Heart right ventricle (tissue), 16 donors: ENCODE measurements around the gene CD200R1L. TPM values are rescaled to one million over a fixed set of nuclear protein-coding genes. Genes with fewer than 3 reads are reported as not detected.

ENCODE experiments used
- ATAC-seq, 8 donors: fragments of 200-7000 bp; cut with Tn5 transposase; one replicate each; pipeline ENCODE4 v1.9.1; 2020; ENCODE audit warnings: mild to moderate bottlenecking in 8 of 8, moderate library complexity in 8 of 8, moderate number of reproducible peaks in 1 of 8
- DNase-seq, 2 donors: peaks; one replicate each; pipeline ENCODE4 v3.0.0-alpha.2; 2020
- H3K27ac ChIP-seq, 10 donors: fragments of 200-600 bp; sonication (generic) in 2 of 10; one replicate each; pipeline versions ENCODE4 v1.5.0 to v1.8.0; 2020 to 2022; ENCODE audit warnings: mild to moderate bottlenecking in 3 of 10
- H3K27me3 ChIP-seq, 7 donors: fragments of 200-600 bp; one replicate each; pipeline ENCODE4 v1.8.0; 2021 to 2022; ENCODE audit warnings: mild to moderate bottlenecking in 2 of 7
- H3K36me3 ChIP-seq, 9 donors: fragments of 200-600 bp; sonication (generic) in 1 of 9; one replicate each; pipeline versions ENCODE4 v1.5.0 to v1.8.0; 2020 to 2022; ENCODE audit warnings: mild to moderate bottlenecking in 2 of 9
- H3K4me1 ChIP-seq, 9 donors: fragments of 200-600 bp; sonication (generic) in 1 of 9; one replicate each; pipeline versions ENCODE4 v1.5.0 to v1.8.0; 2020 to 2022; ENCODE audit warnings: mild to moderate bottlenecking in 4 of 9
- H3K4me3 ChIP-seq, 10 donors: fragments of 200-600 bp; sonication (generic) in 2 of 10; one replicate each; pipeline versions ENCODE4 v1.5.0 to v1.8.0; 2020 to 2022; ENCODE audit warnings: mild to moderate bottlenecking in 7 of 10, moderate library complexity in 2 of 10
- H3K9me3 ChIP-seq, 11 donors: fragments of 200-600 bp in 10 of 11; sonication (generic) in 2 of 11; one replicate each; pipeline versions ENCODE4 v1.5.0 to v1.8.0; 2013 to 2022; ENCODE audit warnings: mild to moderate bottlenecking in 2 of 11, control low read depth in 1 of 11, moderate library complexity in 1 of 11
- CTCF ChIP-seq, 9 donors: fragments of 200-600 bp; sonication (generic) in 2 of 9; IDR thresholded peaks; one replicate each; pipeline versions ENCODE4 v1.5.0 to v1.8.0; 2021 to 2022; ENCODE audit warnings: antibody characterized with exemption in 9 of 9, mild to moderate bottlenecking in 5 of 9, moderate library complexity in 1 of 9
- WGBS, 2 donors: extraction: QIAGEN DNeasy Blood & Tissue Kit; methylation state at CpG; one replicate each; pipeline ENCODE4 v1.1.7; 2013; ENCODE audit warnings: inconsistent platforms in 1 of 2; 5-methylcytosine and 5-hydroxymethylcytosine counted together
- intact Hi-C, 10 donors: fragments of 100-400 bp; cut with DNase I; formaldehyde crosslinking; loops; one replicate each; pipeline versions ENCODE4 v1.11.1 to v1.14.2; 2022
- polyA plus RNA-seq, 2 donors: library from polyadenylated mRNA; stranded (reverse); fragments of 200-250 nt; gene quantifications; one replicate each; pipeline ENCODE4 v1.2.3, GENCODE V29; 2013
- total RNA-seq, 10 donors: library from RNA; stranded (reverse); fragmentation: NEBNext Ultra II Directional in 3 of 10; extraction: Animal tissue kit (Norgen Biotek cat#: 25700) in 3 of 10; gene quantifications; one replicate each; pipeline versions ENCODE4 v1.2.1 to v1.2.4, GENCODE V29; 2021 to 2023
- donor health status: Arrhythmogenic right ventricular cardiomyopathy.
- donor health status: ischemic (EF 13 %, LVEDD 7.1; RV severe dilation, severe dysfunction).
- donor health status: healthy with polysubstance abuse.
- donor health status: DM: no; HTN: yes; CAD: no.
- donor health status: DM: no; HTN: no; CAD: no.
- donor health status: ischemic (EF 25% LVEDD 6.9; RV normal size, moderate dysfunction).
- donor health status: ischemic (EF 25% LVEDD 5.7; RV mildly dilated, moderate dysfunction).
- donor health status: healthy.
- donor health status: DM: yes; HTN: yes; CAD: no.
- donor health status: Ischemic cardiomyopathy.
- donor health status: ischemic (EF 35%, LVEDD 5.7; RV mildly dilated, moderate dysfunction).
- donor health status: nonischemic (EF 11% LVEDD 7.7; RV severe dilation, severe dysfunction).
- donor health status: DM: yes; HTN: yes; CAD: no.
- donor health status: PGD.
- donor health status: ischemic (EF 29% LVEDD 5.4; RV normal size, mild dysfunction).
- donor health status: nonischemic (EF 23%, LVEDD 6.1; RV moderate dilation, normal function).

The CD200R1L gene
- total and polyA plus RNA-seq, 12 donors = not detected

GRCh38 chr3:112884678-112885290 lies 38.1 kb upstream of the CD200R1L start:
- Histone ChIP-seq H3K36me3 (no peaks in the 10 kb centered on the region), H3K27ac (no peak overlapping the region), H3K27me3 (peaks cover 0 to 6% (median 0%) of the 10 kb centered on the region in 7 donors), H3K4me1 (no peaks in the 10 kb centered on the region), H3K9me3 (peaks cover 0 to 3% (median 0%) of the 10 kb centered on the region in 11 donors), H3K4me3 (no peak overlapping the region)
- DNase-seq (no peak), ATAC-seq (no peak)
- no peak for TF ChIP-seq CTCF (IDR thresholded peaks at IDR 0.05)
- WGBS, 2 donors = 72 to 76% methylated on average over 4 of the region's 4 CpGs
- intact Hi-C loops = no loop called here

- H3K9me3 ChIP-seq = peaks cover 0 to 7% (median 0%) of the 10 kb centered on the region in 11 donors
- no peak overlapping the region for H3K27ac ChIP-seq
- H3K4me3 ChIP-seq = no peak overlapping the region
- H3K36me3 ChIP-seq = no peaks in the 10 kb centered on the region
- intact Hi-C loops = no loop called here
- DNase-seq (no peak), ATAC-seq (no peak)
- TF ChIP-seq CTCF (IDR thresholded peaks at IDR 0.05) = no peak
- no peaks in the 10 kb centered on the region for H3K27me3 ChIP-seq
- no peaks in the 10 kb centered on the region for H3K4me1 ChIP-seq
- WGBS, 2 donors = 70 to 78% methylated on average over 4 of the region's 4 CpGs
Observed at GRCh38 chr3:112881891-112882290, 35.2 kb upstream of the CD200R1L start.

DNA sequence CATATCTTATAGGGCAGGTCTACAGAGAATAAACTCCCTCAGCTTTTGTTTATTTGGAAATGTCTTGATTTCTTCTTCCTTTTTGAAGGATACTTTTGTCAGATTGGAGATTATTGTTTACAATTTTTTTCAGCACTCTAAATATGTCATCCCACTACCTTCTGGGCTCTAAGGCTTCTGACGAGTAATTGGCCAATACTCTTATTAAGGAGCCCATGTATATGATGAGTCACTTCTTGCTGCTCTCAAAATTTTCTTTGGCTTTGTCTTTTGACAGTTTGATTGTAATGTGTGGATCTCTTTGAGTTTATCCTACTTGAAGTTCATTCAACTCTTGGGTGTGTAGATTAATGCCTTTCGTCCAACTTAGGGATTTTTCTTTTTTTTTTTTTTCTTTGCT lies 28.9 kb upstream of the CD200R1L start:
- H3K27me3 ChIP-seq = no peaks in the 10 kb centered on the region
- 75 to 87% methylated on average over 2 of the region's 2 CpGs for WGBS, 2 donors
- H3K4me1 ChIP-seq = peaks cover 0 to 4% (median 0%) of the 10 kb centered on the region in 9 donors
- no peak overlapping the region for H3K27ac ChIP-seq
- TF ChIP-seq CTCF (IDR thresholded peaks at IDR 0.05) = no peak
- DNase-seq = no peak
- no peak overlapping the region for H3K4me3 ChIP-seq
- intact Hi-C loops = no loop called here
- peaks cover 0 to 32% (median 8%) of the 10 kb centered on the region in 11 donors for H3K9me3 ChIP-seq
- H3K36me3 ChIP-seq = no peaks in the 10 kb centered on the region
- ATAC-seq = no peak

DNA sequence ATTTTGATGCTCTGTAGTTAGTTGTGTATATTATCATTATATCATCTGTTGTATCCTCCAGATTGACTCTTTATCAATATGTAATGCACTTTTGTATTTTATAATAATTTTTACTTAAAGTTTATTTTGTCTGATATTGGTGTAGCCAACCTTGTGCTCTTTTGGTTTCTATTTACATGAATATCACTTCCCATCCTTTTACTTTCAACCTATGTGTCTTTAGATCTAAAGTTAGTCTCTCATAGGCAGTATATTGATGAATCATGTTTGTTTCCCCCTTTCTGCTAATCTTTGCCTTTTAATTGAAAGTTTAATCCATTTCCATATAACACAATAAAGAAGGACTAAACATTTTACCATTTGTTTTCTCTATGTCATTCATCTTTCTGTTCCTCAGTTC lies 28.1 kb upstream of the CD200R1L start:
- ATAC-seq = no peak

More for the DNA sequence above, 28.1 kb upstream of the CD200R1L start:
- H3K9me3 ChIP-seq = peaks cover 0 to 38% (median 15%) of the 10 kb centered on the region in 11 donors
- no peak overlapping the region for H3K27ac ChIP-seq
- no peak for TF ChIP-seq CTCF (IDR thresholded peaks at IDR 0.05)
- intact Hi-C loops = no loop called here
- no peak for DNase-seq
- H3K4me1 ChIP-seq = peaks cover 0 to 4% (median 0%) of the 10 kb centered on the region in 9 donors
- H3K4me3 ChIP-seq = no peak overlapping the region
- no peaks in the 10 kb centered on the region for H3K36me3 ChIP-seq
- H3K27me3 ChIP-seq = no peaks in the 10 kb centered on the region
